Fibroblast of pulmonary artery (primary cell): ENCODE results near the gene JAML.

Experiments
- DNase-seq: peaks from one replicate; pipeline ENCODE4 v3.0.0-alpha.2; 2010; ENCODE audit warnings: low read depth
- H3K4me3 ChIP-seq: replicated peaks from 2 replicates; pipeline ENCODE4 v1.5.1; 2011; ENCODE audit warnings: low read depth, mild to moderate bottlenecking, control low read depth, low read length, moderate library complexity
- CTCF ChIP-seq: IDR thresholded peaks from 2 replicates; pipeline ENCODE4 v1.5.1; 2011; ENCODE audit warnings: mild to moderate bottlenecking, control low read depth, low read length, inconsistent platforms; ENCODE audit errors: missing control alignments

JAML gene

GRCh38 chr11:118144301-118145268 lies 80.2 kb downstream of the JAML start:
- TF ChIP-seq CTCF: no peak
- no peak for DNase-seq
- H3K4me3 ChIP-seq: no peak overlapping the region
